ENCODE data around the gene ANKRD13D. TPM values are rescaled to one million over a fixed set of nuclear protein-coding genes. Genes with fewer than 3 reads are reported as not detected.
"Not testable (repeated sequence)": the region's sequence is repeated elsewhere in the genome, so short reads cannot be mapped to it uniquely, and the experiment has no call there.

ANKRD13D gene
- total RNA-seq, 2 donors from 2014 or later = 182 to 231 TPM

DNA sequence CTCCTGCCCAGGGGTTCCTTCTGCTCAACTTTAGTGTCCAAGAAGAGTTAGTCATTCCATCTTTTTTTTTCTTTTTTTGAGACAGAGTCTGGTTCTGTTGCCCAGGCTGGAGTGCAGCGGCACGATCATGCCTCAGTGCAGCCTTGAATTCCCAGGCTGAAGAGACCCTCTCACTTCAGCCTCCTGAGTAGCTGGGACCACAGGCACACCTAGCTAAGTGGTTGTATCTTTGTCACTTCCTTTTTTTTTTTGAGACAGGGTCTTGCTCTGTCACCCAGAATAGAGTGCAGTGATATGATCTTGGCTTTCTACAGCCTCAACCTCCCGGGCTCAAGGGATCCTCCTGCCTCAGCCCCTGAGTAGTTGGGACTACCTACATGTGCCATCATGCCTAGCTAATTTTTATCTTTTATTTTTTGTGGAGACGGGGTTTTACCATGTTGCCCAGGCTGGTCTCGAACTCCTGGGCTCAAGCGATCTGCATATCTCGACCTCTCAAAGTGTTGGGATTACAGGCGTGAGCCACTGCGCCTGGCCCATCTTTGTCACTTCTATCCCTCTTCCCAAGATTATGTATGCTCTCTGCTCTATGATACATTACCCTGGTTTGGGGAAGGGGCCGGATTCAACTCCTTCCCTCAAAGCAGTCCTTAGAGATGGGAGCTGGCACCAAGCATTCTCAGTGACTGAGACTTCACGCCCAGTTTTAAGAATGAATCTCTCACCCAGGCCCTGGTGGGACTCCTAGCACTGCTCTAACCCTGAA is 24.2 kb downstream of the ANKRD13D start:
- DNase-seq (ENCODE audit: low spot score) (no peak), ATAC-seq (no peak)
- H3K4me3 Mint-ChIP-seq = no peak overlapping the region
- H3K4me1 Mint-ChIP-seq (ENCODE audit: low read depth in 2 of 2) = peaks cover 26 to 27% of the 10 kb centered on the region in 2 donors
- no peaks in the 10 kb centered on the region for H3K27me3 Mint-ChIP-seq
- H3K36me3 Mint-ChIP-seq = no peaks in the 10 kb centered on the region
- H3K27ac Mint-ChIP-seq = peak overlapping the region; percentile 71 to 80
- no peaks in the 10 kb centered on the region for H3K9me3 Mint-ChIP-seq

DNA sequence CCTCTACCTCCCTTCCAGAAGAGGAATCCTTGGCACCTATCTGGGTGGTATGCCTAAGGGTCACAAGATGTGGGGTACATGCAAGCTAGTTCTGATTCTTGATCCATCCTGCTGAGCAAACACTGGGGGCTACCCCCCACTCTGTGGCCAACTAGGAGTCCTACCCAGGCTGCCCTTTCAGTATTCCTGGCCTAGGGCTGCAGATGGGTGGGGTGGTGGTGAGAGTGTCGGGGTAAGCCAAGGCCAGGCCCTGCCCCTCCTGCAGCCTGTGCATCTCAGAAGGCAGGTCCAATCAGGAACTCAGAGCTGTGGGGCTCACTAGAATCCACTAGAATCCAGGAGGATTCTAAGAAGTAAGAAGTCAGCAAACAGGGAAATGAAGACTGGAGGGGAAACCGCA is 25.1 kb downstream of the ANKRD13D start:
- ATAC-seq = no peak
- peaks cover 30 to 32% of the 10 kb centered on the region in 2 donors for H3K4me1 Mint-ChIP-seq (ENCODE audit: low read depth in 2 of 2)
- peak overlapping the region; percentile 71 to 73 for H3K27ac Mint-ChIP-seq
- H3K36me3 Mint-ChIP-seq = no peaks in the 10 kb centered on the region
- no peak overlapping the region for H3K4me3 Mint-ChIP-seq
- H3K9me3 Mint-ChIP-seq = no peaks in the 10 kb centered on the region
- no peak for DNase-seq (ENCODE audit: low spot score)
- peaks cover 0 to 3% of the 10 kb centered on the region in 2 donors for H3K27me3 Mint-ChIP-seq

DNA sequence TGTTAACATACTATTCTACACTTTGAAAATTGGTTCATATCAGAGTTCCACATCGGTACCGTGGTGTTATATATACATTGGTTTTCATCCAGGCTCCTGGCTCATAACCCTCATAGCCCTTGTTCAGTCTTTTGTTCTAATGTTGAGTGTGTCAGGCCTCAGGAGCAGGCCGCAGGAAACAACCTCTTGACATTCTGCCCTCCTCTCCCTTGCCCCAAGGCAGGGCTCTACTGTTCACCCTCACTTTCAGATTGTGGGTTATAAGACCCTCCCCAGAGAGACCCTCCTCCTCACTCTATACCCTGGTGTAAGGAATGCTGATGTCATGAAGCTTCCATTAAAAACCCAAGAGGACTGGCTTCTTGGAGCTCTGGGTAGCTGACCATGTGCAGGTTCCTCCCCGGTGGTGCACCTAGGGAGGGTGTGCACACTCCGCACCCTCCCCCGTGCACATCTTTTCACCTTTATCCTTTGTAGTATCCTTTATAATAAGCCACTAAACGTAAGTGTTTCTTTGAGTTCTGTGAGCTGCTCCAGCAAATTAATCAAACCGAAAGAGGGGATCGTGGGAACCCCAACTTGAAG is 26.3 kb downstream of the ANKRD13D start:
- no peaks in the 10 kb centered on the region for H3K9me3 Mint-ChIP-seq
- H3K27me3 Mint-ChIP-seq = peaks cover 0 to 9% of the 10 kb centered on the region in 2 donors
- H3K27ac Mint-ChIP-seq = peak overlapping the region in 1 of 2 donors; percentile 14
- H3K36me3 Mint-ChIP-seq = no peaks in the 10 kb centered on the region
- peaks cover 30 to 32% of the 10 kb centered on the region in 2 donors for H3K4me1 Mint-ChIP-seq (ENCODE audit: low read depth in 2 of 2)
- no peak overlapping the region for H3K4me3 Mint-ChIP-seq
- ATAC-seq = no peak
- no peak for DNase-seq (ENCODE audit: low spot score)

DNA sequence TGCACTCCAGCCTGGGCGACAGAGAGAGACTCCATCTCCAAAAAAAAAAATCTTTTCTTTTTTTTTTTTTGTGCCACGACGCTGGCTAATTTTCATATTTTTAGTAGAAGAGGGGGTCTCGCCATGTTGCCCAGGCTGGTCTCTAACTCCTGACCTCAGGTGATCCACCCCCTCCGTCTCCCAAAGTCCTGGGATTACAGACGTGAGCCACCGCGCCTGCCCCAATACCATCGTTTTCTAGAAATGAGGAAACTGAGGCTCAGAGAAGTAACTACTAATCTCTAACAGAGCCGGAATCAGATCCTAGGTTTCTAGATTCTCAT is 27.7 kb downstream of the ANKRD13D start:
- Mint-ChIP-seq H3K27me3 (peaks cover 0 to 10% of the 10 kb centered on the region in 2 donors), H3K4me3 (peak overlapping the region; percentile 98), H3K9me3 (no peaks in the 10 kb centered on the region), H3K27ac (peak overlapping the region; percentile 95 to 97), H3K36me3 (no peaks in the 10 kb centered on the region), H3K4me1 (ENCODE audit: low read depth in 2 of 2) (peaks cover 30 to 32% of the 10 kb centered on the region in 2 donors)
- ATAC-seq (no peak), DNase-seq (ENCODE audit: low spot score) (no peak)

DNA sequence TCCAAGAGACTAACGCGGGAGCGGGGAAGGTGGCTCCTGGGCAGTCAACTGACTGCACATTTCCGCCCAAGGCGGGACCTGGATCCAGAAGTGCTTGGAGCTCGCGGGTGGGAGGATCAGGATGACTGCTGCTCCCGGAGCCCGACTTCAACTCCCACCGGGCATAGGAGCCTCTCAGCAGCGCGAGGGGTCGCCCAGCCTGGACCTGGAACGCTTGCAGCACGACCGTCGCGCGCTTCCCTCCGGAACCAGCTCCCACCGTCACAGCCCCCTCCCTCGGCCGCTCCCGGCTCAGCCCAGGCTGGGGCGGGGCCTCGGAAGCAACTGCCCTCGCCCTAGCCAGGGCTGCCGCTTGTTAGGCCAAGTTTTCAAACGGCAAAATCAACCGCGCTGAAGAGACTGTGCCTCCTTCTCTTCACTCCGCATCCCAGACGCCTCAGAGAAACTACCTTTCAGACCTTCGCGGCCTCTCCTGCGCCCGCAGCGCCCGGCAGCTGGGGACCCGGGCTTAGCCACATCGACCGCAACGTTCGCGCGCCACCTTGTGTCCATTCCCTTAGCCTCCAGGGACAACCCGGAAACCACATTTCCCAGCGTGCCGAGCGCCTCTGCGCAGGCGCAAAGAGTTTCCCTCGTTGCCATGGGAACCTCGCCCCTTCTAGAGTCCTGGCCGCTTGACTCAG is 28.2 kb downstream of the ANKRD13D start:
- H3K27ac Mint-ChIP-seq = peak overlapping the region; percentile 95 to 97
- ATAC-seq (peak; percentile 93 to 94), DNase-seq (ENCODE audit: low spot score) (peak; percentile 97)
- H3K9me3 Mint-ChIP-seq = no peaks in the 10 kb centered on the region
- H3K4me1 Mint-ChIP-seq (ENCODE audit: low read depth in 2 of 2) = peaks cover 28 to 30% of the 10 kb centered on the region in 2 donors
- H3K4me3 Mint-ChIP-seq = peak overlapping the region; percentile 98
- H3K27me3 Mint-ChIP-seq = peaks cover 0 to 10% of the 10 kb centered on the region in 2 donors
- H3K36me3 Mint-ChIP-seq = no peaks in the 10 kb centered on the region

DNA sequence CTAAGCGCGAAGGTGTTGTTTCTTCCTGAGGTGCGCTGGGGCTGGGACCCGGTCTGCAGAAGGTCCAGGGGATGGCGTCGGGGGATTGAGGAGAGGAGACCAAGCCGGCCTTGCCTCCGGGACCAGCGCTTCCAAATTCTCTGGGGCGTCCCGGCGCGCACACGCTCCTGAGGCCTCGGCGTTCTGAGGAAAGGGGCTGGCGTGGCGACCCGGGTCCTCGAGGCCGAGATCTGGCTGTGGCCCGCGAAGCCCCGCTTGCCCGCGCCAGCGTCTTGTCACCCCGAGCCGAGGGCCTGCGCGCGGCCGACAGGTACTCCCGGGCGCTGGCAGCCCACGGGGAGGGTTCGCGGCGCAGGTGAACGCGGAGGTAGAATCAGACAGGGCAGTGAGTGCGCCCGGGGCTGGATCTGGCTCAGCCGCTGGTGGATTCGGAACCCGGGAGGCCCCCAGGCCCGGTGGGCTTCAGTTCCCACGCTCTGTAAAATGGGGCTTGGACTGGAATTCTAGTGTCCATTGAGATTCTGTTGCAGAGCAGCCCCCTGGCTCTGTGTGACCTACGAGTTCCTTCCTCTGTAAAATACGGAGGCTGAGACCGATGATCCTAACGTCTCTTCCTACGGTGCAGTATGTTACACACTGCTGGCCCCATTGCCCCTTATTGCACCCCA is 28.9 kb downstream of the ANKRD13D start:
- no peaks in the 10 kb centered on the region for H3K36me3 Mint-ChIP-seq
- peaks cover 0 to 10% of the 10 kb centered on the region in 2 donors for H3K27me3 Mint-ChIP-seq
- peaks cover 23% of the 10 kb centered on the region in 2 donors for H3K4me1 Mint-ChIP-seq (ENCODE audit: low read depth in 2 of 2)
- ATAC-seq (no peak), DNase-seq (ENCODE audit: low spot score) (no peak)
- H3K9me3 Mint-ChIP-seq = no peaks in the 10 kb centered on the region
- peak overlapping the region; percentile 98 for H3K4me3 Mint-ChIP-seq
- H3K27ac Mint-ChIP-seq = peak overlapping the region; percentile 95 to 97

DNA sequence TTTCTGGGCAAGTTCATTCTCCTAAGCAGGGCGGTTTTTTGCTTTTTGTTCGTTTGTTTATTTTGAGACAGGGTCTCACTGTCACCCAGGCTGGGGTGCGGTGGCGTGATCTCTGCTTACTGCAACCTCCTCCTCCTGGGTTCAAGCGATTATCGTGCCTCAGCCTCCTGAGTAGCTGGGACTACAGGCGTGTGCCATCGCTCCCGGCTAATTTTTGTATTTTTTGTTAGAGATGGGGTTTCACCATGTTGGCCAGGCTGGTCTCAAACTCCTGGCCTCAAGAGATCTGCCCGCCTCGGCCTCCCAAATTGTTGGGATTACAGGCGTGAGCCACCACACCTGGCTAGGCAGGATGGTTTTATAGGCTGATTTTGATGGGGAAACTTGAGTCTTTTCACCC is 29.8 kb downstream of the ANKRD13D start:
- not testable (repeated sequence) for H3K36me3 Mint-ChIP-seq; ATAC-seq; DNase-seq (ENCODE audit: low spot score); H3K9me3 Mint-ChIP-seq; H3K27me3 Mint-ChIP-seq
- Mint-ChIP-seq H3K4me3 (peak overlapping the region; percentile 98), H3K27ac (peak overlapping the region in 1 of 2 donors; percentile 28), H3K4me1 (ENCODE audit: low read depth in 2 of 2) (peaks cover 16 to 21% of the 10 kb centered on the region in 2 donors)

DNA sequence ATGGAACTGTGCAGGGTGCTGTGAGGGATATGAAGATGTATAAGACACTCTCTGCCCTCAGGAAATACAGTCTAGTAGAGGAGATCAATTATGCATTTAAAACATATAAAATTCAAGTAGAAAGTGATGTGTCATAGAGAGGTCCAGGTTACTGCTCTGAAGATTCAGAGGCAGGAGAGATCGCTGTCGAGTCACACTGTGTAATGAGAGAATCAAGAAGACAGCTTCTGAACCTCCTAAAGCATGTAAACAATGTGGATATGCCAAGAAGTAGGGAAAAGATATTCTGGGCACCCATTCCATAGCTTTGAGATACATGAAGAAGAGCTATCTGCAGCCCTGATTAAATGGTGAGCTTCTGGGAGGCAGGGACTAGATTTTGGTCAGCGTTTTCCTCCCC is 30.9 kb downstream of the ANKRD13D start:
- H3K4me3 Mint-ChIP-seq = no peak overlapping the region
- ATAC-seq (no peak), DNase-seq (ENCODE audit: low spot score) (no peak)
- no peak overlapping the region for H3K27ac Mint-ChIP-seq
- H3K4me1 Mint-ChIP-seq (ENCODE audit: low read depth in 2 of 2) = peaks cover 12 to 16% of the 10 kb centered on the region in 2 donors
- no peaks in the 10 kb centered on the region for H3K9me3 Mint-ChIP-seq
- no peaks in the 10 kb centered on the region for H3K36me3 Mint-ChIP-seq
- H3K27me3 Mint-ChIP-seq = peaks cover 0 to 10% of the 10 kb centered on the region in 2 donors

DNA sequence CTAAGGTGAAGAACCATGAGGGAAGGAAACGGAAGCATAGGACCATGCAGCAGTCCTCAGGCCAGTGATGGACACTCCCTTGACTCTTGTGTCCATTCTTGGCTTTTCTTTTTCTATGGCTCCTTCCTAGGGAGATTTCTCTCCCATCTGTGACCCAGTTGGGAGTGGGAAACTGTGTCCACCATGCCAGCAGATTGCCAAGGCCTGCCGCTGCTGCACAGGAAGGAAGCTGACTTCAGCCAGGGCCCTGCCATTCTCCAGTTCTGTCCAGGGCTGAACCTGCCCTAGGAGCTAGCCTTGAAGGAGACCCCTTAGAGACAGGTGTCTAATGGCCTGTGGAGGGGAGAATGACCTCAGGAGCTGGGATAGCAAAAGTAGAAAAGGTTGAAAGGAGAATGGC is 31.6 kb downstream of the ANKRD13D start:
- H3K27ac Mint-ChIP-seq = no peak overlapping the region
- no peaks in the 10 kb centered on the region for H3K9me3 Mint-ChIP-seq
- no peak overlapping the region for H3K4me3 Mint-ChIP-seq
- H3K36me3 Mint-ChIP-seq = no peaks in the 10 kb centered on the region
- ATAC-seq = no peak
- DNase-seq (ENCODE audit: low spot score) = no peak
- H3K27me3 Mint-ChIP-seq = peaks cover 0 to 10% of the 10 kb centered on the region in 2 donors
- H3K4me1 Mint-ChIP-seq (ENCODE audit: low read depth in 2 of 2) = peaks cover 12 to 16% of the 10 kb centered on the region in 2 donors

DNA sequence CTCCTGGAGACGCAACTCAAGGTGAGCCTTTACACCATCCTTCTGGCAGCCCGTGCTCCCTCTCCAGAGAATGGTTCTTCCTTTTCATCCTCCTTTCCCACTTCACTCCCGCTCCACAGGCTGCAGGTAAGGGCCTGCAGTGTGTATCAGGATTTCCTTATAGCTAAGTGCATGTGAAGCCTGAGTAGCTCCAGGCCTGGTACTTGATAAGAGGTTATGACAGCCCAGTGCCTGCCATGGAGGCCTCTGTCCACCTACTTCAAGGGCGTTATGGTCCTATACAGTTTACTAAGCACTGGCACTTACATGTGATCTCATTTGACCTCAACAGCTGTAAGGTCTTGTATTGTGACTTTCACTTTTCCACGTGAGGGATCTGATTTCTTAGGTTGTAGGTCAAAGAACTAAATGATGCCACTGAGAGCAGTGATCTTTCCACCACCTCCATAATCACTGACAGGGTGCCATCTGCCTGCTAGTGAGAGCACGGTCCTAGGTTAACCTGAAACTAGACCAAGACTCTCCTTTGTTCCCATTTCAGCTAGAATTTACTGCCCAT is 32.3 kb downstream of the ANKRD13D start:
- Mint-ChIP-seq H3K4me3 (no peak overlapping the region), H3K9me3 (no peaks in the 10 kb centered on the region), H3K27me3 (peaks cover 0 to 10% of the 10 kb centered on the region in 2 donors), H3K36me3 (no peaks in the 10 kb centered on the region), H3K4me1 (ENCODE audit: low read depth in 2 of 2) (peaks cover 12 to 16% of the 10 kb centered on the region in 2 donors), H3K27ac (no peak overlapping the region)
- no peak for DNase-seq (ENCODE audit: low spot score)
- no peak for ATAC-seq

DNA sequence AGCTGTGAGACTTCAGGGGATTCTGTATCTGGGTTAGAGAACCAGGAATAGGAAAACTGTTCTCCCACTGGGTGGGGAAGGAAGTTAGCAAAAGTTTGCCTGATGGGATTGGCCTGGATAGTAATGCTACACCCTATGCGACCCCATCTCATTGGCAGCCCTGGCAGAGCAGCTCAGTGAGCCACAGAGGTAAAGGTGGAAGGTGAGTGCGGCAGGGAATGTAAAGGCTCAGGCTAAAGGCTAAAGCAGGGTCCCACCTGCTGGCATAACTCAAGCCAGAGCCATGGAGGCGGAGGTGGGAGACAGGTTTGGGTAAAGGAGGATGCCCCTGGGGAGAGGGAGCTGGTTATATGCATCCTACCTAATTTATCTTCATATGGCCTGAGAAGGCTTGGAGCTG is 32.9 kb downstream of the ANKRD13D start:
- no peaks in the 10 kb centered on the region for H3K9me3 Mint-ChIP-seq
- peaks cover 0 to 10% of the 10 kb centered on the region in 2 donors for H3K27me3 Mint-ChIP-seq
- DNase-seq (ENCODE audit: low spot score) (no peak), ATAC-seq (no peak)
- no peak overlapping the region for H3K4me3 Mint-ChIP-seq
- no peaks in the 10 kb centered on the region for H3K36me3 Mint-ChIP-seq
- peaks cover 10 to 14% of the 10 kb centered on the region in 2 donors for H3K4me1 Mint-ChIP-seq (ENCODE audit: low read depth in 2 of 2)
- H3K27ac Mint-ChIP-seq = no peak overlapping the region

DNA sequence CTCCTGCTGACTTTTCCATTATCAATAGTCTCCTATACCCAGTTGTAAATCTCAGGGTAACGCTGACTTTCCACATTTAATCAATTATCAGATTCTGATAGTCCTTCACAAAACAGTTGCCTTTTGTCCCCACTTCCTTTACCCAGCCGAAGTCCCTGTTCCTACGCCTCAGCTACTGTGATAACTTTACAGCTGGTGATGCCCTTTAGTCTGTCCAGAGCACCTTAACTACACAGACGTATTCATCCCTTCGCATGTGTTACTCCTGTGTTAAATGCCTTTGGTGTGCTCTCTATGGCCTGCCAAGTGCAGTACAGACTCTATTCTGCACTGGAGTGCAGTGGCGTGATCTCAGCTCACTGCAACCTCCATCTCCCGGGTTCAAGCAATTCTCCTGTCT is 34.4 kb downstream of the ANKRD13D start:
- ATAC-seq = no peak
- Mint-ChIP-seq H3K4me3 (no peak overlapping the region), H3K27ac (no peak overlapping the region), H3K36me3 (no peaks in the 10 kb centered on the region), H3K27me3 (peaks cover 0 to 8% of the 10 kb centered on the region in 2 donors), H3K9me3 (no peaks in the 10 kb centered on the region), H3K4me1 (ENCODE audit: low read depth in 2 of 2) (peaks cover 1 to 3% of the 10 kb centered on the region in 2 donors)
- DNase-seq (ENCODE audit: low spot score) = no peak

DNA sequence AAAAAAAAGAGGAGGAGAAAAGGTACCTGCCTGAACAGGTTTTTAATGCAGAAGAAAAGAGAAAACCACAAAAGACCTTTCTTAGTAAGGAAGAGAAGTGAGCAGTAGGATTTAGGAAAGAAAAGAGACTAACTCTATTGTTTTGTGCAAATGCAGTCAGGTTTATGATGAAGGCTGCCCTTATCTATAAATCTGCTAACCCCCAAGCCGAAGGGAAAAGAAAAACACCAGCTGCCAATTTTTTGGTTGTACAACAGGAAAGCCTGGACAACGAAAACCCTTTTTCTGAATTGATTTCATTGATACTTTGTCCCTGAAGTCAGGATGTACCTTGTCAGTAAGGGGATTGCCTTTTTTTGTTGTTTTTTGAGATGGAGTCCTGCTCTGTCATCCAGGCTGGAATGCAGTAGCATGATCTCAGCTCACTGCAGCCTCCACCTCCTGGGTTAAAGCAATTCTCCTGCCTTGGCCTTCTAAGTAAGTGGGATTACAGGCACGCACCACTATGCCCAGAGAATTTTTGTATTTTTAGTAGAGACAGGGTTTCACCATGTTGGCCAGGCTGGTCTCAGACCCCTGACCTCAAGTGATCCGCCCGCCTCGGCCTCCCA is 43.1 kb downstream of the ANKRD13D start:
- H3K36me3 Mint-ChIP-seq = no peaks in the 10 kb centered on the region
- ATAC-seq (no peak), DNase-seq (ENCODE audit: low spot score) (no peak)
- H3K27ac Mint-ChIP-seq = no peak overlapping the region
- no peaks in the 10 kb centered on the region for H3K9me3 Mint-ChIP-seq
- H3K27me3 Mint-ChIP-seq = no peaks in the 10 kb centered on the region
- H3K4me3 Mint-ChIP-seq = no peak overlapping the region
- no peaks in the 10 kb centered on the region for H3K4me1 Mint-ChIP-seq (ENCODE audit: low read depth in 2 of 2)

All from natural killer cell treated with Interleukin-12 subunit alpha and Interleukin-12 subunit beta and Interleukin-15 and Interleukin-18, amount 100 ng/mL, for 72 hours (primary cell).